K562 (cell line): ENCODE results near the gene MYG1. TPM values are rescaled to one million over a fixed set of nuclear protein-coding genes. Genes with fewer than 3 reads are reported as not detected.

Experiments
- BRCA1 ChIP-seq, 2 experiments: fragments of 450-650 bp in 1 of 2; sonication (generic) in 1 of 2; formaldehyde crosslinking in 1 of 2; IDR thresholded peaks; 2 replicates each; pipeline versions ENCODE4 v1.5.0 to v1.6.1; 2017 to 2020; ENCODE audit warnings: mild to moderate bottlenecking in 1 of 2, missing genetic modification reagents in 1 of 2
- CBX5 ChIP-seq: IDR thresholded peaks from 2 replicates; pipeline ENCODE4 v1.6.1; 2014; ENCODE audit warnings: low read depth, borderline replicate concordance
- ESRRA ChIP-seq: fragments of 450-650 bp; IDR thresholded peaks from 2 replicates; pipeline ENCODE4 v1.6.1; 2014; ENCODE audit warnings: low read depth, mild to moderate bottlenecking, moderate library complexity, borderline replicate concordance
- GTF3C2 ChIP-seq: IDR thresholded peaks from 3 replicates; pipeline ENCODE4 v1.6.1; 2011; ENCODE audit warnings: borderline replicate concordance, mild to moderate bottlenecking, moderate library complexity; ENCODE audit not compliant: insufficient read length; ENCODE audit errors: extremely low read depth
- MCM3 ChIP-seq: fragments of 450-650 bp; IDR thresholded peaks from 2 replicates; pipeline ENCODE4 v1.6.1; 2016
- NFATC3 ChIP-seq: fragments of 450-650 bp; IDR thresholded peaks from 2 replicates; pipeline ENCODE4 v1.6.1; 2017; ENCODE audit warnings: mild to moderate bottlenecking
- SLC30A9 ChIP-seq: fragments of 250-450 bp; sonication (Bioruptor Pico); IDR thresholded peaks from 2 replicates; pipeline ENCODE4 v1.8.0; 2022; ENCODE audit warnings: mild to moderate bottlenecking, moderate library complexity
- SMARCB1 ChIP-seq: IDR thresholded peaks from 2 replicates; pipeline ENCODE4 v1.6.1; 2011; ENCODE audit warnings: improper control_type of control experiment, low read depth; ENCODE audit not compliant: insufficient read length
- polyA plus RNA-seq, 8 experiments: library from polyadenylated mRNA; depleted of rRNA in 4 of 8; stranded (reverse) in 5 of 8; unstranded in 3 of 8; fragments of >200 nt; fragmentation: Nextera tagmentation in 2 of 8; fragmentation: Illumina TruSeq in 1 of 8; extraction: Ambion mirVana in 2 of 8; extraction: Trizol in 1 of 8; gene quantifications; 2 replicates each; pipeline versions ENCODE4 v1.2.1 to v1.2.3, GENCODE V29; 2011 to 2014; ENCODE audit warnings: inconsistent platforms in 1 of 8, missing spikeins in 1 of 8
- total RNA-seq, 7 experiments: library from RNA; depleted of rRNA in 6 of 7; stranded (reverse); fragments of >200 nt in 6 of 7; fragmentation: Illumina TruSeq in 2 of 7; extraction: Trizol in 2 of 7; gene quantifications; 2 replicates each; pipeline versions ENCODE4 v1.2.1 to v1.2.3, GENCODE V29; 2011 to 2021; ENCODE audit warnings: low replicate concordance in 1 of 7
- TF ChIP-seq, protein P1 (sequence below): fragments of 450-650 bp; IDR thresholded peaks from 2 replicates; pipeline ENCODE4 v1.6.1; 2016; ENCODE audit warnings: mild to moderate bottlenecking, moderate library complexity
- TF ChIP-seq, protein P2 (sequence below): sonication (generic); formaldehyde crosslinking; IDR thresholded peaks from 2 replicates; pipeline ENCODE4 v1.8.1; 2023; ENCODE audit warnings: mild to moderate bottlenecking, missing genetic modification reagents

Gene MYG1
- total and polyA plus RNA-seq, 9 of the 15 experiments (the other 6 are each of a cell fraction or from before 2014, with no cell fraction given), result 0.45 to 5.6 (median 2.1) TPM

DNA sequence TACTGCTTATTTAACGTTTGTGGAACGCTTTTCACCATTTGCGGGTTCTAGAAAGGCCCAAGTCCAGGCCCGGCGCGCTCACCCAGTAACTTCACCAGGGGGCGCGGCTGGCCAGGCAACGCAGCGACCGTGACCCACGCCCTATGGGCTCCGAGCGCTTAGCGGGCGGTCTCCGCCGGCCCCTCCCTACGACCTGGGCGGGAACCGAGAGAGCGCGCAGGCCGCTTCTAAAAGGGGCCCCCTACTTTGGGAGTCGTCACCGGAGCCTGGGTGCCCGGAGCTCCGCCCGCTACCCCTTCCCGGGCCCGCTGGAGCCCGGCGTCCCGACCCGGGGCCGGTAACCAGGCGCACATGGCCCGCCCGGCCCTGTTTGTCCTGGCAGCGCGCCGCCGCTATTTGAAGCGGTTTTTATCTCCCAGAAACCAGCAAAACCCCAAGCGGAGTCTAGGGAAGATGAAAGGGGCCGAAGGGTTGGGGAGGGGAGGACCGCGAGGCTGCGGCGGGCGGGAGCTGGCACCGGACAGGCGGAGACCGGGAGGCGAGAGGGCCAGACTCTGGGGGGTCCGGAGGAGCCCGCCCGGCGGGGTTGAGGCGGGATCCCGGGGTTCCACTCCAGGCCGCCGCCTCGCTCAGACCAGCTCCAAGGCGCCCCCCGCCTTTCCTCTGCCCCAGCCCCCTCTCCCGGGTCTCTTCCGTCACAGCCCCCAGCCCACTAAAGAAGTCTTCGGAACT lies 25.4 kb downstream of the MYG1 start (continued):
- TF ChIP-seq, protein P1, sequence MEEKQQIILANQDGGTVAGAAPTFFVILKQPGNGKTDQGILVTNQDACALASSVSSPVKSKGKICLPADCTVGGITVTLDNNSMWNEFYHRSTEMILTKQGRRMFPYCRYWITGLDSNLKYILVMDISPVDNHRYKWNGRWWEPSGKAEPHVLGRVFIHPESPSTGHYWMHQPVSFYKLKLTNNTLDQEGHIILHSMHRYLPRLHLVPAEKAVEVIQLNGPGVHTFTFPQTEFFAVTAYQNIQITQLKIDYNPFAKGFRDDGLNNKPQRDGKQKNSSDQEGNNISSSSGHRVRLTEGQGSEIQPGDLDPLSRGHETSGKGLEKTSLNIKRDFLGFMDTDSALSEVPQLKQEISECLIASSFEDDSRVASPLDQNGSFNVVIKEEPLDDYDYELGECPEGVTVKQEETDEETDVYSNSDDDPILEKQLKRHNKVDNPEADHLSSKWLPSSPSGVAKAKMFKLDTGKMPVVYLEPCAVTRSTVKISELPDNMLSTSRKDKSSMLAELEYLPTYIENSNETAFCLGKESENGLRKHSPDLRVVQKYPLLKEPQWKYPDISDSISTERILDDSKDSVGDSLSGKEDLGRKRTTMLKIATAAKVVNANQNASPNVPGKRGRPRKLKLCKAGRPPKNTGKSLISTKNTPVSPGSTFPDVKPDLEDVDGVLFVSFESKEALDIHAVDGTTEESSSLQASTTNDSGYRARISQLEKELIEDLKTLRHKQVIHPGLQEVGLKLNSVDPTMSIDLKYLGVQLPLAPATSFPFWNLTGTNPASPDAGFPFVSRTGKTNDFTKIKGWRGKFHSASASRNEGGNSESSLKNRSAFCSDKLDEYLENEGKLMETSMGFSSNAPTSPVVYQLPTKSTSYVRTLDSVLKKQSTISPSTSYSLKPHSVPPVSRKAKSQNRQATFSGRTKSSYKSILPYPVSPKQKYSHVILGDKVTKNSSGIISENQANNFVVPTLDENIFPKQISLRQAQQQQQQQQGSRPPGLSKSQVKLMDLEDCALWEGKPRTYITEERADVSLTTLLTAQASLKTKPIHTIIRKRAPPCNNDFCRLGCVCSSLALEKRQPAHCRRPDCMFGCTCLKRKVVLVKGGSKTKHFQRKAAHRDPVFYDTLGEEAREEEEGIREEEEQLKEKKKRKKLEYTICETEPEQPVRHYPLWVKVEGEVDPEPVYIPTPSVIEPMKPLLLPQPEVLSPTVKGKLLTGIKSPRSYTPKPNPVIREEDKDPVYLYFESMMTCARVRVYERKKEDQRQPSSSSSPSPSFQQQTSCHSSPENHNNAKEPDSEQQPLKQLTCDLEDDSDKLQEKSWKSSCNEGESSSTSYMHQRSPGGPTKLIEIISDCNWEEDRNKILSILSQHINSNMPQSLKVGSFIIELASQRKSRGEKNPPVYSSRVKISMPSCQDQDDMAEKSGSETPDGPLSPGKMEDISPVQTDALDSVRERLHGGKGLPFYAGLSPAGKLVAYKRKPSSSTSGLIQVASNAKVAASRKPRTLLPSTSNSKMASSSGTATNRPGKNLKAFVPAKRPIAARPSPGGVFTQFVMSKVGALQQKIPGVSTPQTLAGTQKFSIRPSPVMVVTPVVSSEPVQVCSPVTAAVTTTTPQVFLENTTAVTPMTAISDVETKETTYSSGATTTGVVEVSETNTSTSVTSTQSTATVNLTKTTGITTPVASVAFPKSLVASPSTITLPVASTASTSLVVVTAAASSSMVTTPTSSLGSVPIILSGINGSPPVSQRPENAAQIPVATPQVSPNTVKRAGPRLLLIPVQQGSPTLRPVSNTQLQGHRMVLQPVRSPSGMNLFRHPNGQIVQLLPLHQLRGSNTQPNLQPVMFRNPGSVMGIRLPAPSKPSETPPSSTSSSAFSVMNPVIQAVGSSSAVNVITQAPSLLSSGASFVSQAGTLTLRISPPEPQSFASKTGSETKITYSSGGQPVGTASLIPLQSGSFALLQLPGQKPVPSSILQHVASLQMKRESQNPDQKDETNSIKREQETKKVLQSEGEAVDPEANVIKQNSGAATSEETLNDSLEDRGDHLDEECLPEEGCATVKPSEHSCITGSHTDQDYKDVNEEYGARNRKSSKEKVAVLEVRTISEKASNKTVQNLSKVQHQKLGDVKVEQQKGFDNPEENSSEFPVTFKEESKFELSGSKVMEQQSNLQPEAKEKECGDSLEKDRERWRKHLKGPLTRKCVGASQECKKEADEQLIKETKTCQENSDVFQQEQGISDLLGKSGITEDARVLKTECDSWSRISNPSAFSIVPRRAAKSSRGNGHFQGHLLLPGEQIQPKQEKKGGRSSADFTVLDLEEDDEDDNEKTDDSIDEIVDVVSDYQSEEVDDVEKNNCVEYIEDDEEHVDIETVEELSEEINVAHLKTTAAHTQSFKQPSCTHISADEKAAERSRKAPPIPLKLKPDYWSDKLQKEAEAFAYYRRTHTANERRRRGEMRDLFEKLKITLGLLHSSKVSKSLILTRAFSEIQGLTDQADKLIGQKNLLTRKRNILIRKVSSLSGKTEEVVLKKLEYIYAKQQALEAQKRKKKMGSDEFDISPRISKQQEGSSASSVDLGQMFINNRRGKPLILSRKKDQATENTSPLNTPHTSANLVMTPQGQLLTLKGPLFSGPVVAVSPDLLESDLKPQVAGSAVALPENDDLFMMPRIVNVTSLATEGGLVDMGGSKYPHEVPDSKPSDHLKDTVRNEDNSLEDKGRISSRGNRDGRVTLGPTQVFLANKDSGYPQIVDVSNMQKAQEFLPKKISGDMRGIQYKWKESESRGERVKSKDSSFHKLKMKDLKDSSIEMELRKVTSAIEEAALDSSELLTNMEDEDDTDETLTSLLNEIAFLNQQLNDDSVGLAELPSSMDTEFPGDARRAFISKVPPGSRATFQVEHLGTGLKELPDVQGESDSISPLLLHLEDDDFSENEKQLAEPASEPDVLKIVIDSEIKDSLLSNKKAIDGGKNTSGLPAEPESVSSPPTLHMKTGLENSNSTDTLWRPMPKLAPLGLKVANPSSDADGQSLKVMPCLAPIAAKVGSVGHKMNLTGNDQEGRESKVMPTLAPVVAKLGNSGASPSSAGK, result peak; percentile 89
- TF ChIP-seq GTF3C2 (no peak), SLC30A9 (CRISPR knock-in tag) (no peak), MCM3 (no peak), CBX5 (no peak), ESRRA (peak; percentile 38), NFATC3 (no peak), SMARCB1 (peak; percentile 2), BRCA1 (IDR thresholded peaks at IDR 0.05) (no peak), BRCA1 (CRISPR knock-in tag; IDR thresholded peaks at IDR 0.05) (no peak)
- TF ChIP-seq, protein P2, sequence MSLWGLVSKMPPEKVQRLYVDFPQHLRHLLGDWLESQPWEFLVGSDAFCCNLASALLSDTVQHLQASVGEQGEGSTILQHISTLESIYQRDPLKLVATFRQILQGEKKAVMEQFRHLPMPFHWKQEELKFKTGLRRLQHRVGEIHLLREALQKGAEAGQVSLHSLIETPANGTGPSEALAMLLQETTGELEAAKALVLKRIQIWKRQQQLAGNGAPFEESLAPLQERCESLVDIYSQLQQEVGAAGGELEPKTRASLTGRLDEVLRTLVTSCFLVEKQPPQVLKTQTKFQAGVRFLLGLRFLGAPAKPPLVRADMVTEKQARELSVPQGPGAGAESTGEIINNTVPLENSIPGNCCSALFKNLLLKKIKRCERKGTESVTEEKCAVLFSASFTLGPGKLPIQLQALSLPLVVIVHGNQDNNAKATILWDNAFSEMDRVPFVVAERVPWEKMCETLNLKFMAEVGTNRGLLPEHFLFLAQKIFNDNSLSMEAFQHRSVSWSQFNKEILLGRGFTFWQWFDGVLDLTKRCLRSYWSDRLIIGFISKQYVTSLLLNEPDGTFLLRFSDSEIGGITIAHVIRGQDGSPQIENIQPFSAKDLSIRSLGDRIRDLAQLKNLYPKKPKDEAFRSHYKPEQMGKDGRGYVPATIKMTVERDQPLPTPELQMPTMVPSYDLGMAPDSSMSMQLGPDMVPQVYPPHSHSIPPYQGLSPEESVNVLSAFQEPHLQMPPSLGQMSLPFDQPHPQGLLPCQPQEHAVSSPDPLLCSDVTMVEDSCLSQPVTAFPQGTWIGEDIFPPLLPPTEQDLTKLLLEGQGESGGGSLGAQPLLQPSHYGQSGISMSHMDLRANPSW (CRISPR knock-in tag), result no peak
